Fibroblast of lung (primary cell): ENCODE results near the gene OPN3. TPM values are rescaled to one million over a fixed set of nuclear protein-coding genes. Genes with fewer than 3 reads are reported as not detected.
A peak's percentile ranks its signal among the peaks of the same experiment; 100 is the strongest.

Experiments
- DNase-seq, 2 donors: peaks; one replicate each; pipeline versions ENCODE4 v3.0.0 to v3.0.0-alpha.2; 2010; ENCODE audit warnings: low read depth in 2 of 2
- H2AFZ ChIP-seq: 2 replicates; pipeline ENCODE4 v1.5.1; 2012; ENCODE audit warnings: low read length, control low read depth, inconsistent platforms
- H3K27ac ChIP-seq: 2 replicates; pipeline ENCODE4 v1.5.1; 2011; ENCODE audit warnings: low read length, control low read depth; ENCODE audit not compliant: insufficient read depth
- H3K27me3 ChIP-seq: 2 replicates; pipeline ENCODE4 v1.5.1; 2011; ENCODE audit warnings: mild to moderate bottlenecking, low read length; ENCODE audit not compliant: control insufficient read depth, insufficient read depth
- H3K36me3 ChIP-seq: 2 replicates; pipeline ENCODE4 v1.5.1; 2011; ENCODE audit warnings: low read length; ENCODE audit not compliant: control insufficient read depth, insufficient read depth
- H3K4me1 ChIP-seq: 2 replicates; pipeline ENCODE4 v1.5.1; 2011; ENCODE audit warnings: low read length; ENCODE audit not compliant: control insufficient read depth, insufficient read depth; ENCODE audit errors: extremely low read depth
- H3K4me2 ChIP-seq: 2 replicates; pipeline ENCODE4 v1.5.1; 2011; ENCODE audit warnings: low read length, control low read depth; ENCODE audit not compliant: insufficient read depth; ENCODE audit errors: extremely low read depth
- H3K4me3 ChIP-seq, 4 experiments: fragments of 200-600 bp in 1 of 4; sonication (generic) in 1 of 4; replicated peaks in 1 of 4; 2 replicates each; pipeline ENCODE4 v1.5.1; 2011 to 2016; ENCODE audit warnings: low read length in 4 of 4, low read depth in 3 of 4, mild to moderate bottlenecking in 3 of 4, control low read depth in 2 of 4, inconsistent platforms in 1 of 4, mixed read lengths in 1 of 4; ENCODE audit not compliant: insufficient read depth in 1 of 4; ENCODE audit errors: control extremely low read depth in 1 of 4
- H3K79me2 ChIP-seq: 2 replicates; pipeline ENCODE4 v1.5.1; 2012; ENCODE audit warnings: mild to moderate bottlenecking, low read length, inconsistent platforms; ENCODE audit not compliant: control insufficient read depth, insufficient read depth
- H3K9ac ChIP-seq: 2 replicates; pipeline ENCODE4 v1.5.1; 2011; ENCODE audit warnings: mild to moderate bottlenecking, low read length, control low read depth; ENCODE audit not compliant: insufficient read depth
- H3K9me3 ChIP-seq: 2 replicates; pipeline ENCODE4 v1.5.1; 2012; ENCODE audit warnings: low read depth, low read length; ENCODE audit not compliant: control insufficient read depth, insufficient read depth
- H4K20me1 ChIP-seq: 2 replicates; pipeline ENCODE4 v1.5.1; 2011; ENCODE audit warnings: low read length; ENCODE audit not compliant: control insufficient read depth, insufficient read depth; ENCODE audit errors: extremely low read depth
- EZH2 ChIP-seq: IDR thresholded peaks from 2 replicates; pipeline ENCODE4 v1.5.1; 2012; ENCODE audit warnings: low read length, control low read depth, mild to moderate bottlenecking; ENCODE audit errors: missing control alignments
- polyA plus RNA-seq, 2 donors: library from polyadenylated mRNA; depleted of rRNA in 1 of 2; stranded (reverse) in 1 of 2; unstranded in 1 of 2; fragments of >200 nt; gene quantifications; 2 replicates each; pipeline ENCODE4 v1.2.1, GENCODE V29; 2011 to 2012; ENCODE audit warnings: missing spikeins in 1 of 2
- total RNA-seq: library from RNA; depleted of rRNA; stranded (reverse); fragments of >200 nt; gene quantifications from 2 replicates; pipeline ENCODE4 v1.2.1, GENCODE V29; 2014
- TF ChIP-seq, protein P1 (sequence below), 2 donors: IDR thresholded peaks in 1 of 2; conservative IDR thresholded peaks in 1 of 2; 1 replicate in 1 of 2; 2 replicates in 1 of 2; pipeline ENCODE4 v1.5.1; 2011 to 2012; ENCODE audit warnings: low read length in 2 of 2, control low read depth in 1 of 2, inconsistent platforms in 1 of 2, low read depth in 1 of 2, mild to moderate bottlenecking in 1 of 2

The OPN3 gene
- total and polyA plus RNA-seq, 2 donors (not counting 1 experiment from before 2014, with no cell fraction given) = 32.5 to 58.9 TPM

DNA sequence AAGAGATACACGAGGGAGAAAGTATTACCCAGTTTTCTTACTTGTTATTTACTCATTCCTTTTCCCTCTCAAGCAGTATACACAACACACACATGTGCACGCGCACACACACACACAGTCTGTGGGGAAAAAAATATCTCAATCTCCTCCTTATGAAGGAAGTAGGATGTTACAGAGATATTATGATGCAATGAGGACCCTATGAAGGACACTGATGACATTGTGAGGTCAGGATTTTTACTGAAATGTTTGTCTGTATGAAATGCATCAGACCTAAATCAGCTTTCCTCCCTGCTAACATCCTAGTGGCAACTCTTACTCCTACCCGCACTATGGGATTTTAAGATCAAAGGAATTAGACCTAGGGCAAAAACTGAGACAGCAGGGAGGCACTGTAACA, 11.8 kb upstream of the OPN3 start, which contains the start of gene WDR64:
Gene WDR64, plus strand, starts transcription at position 270 of the 400 bp plus-strand sequence. CDS start 204 bp downstream, outside the sequence.
- no peak within 1 kb of the TSS for H3K27ac ChIP-seq
- H3K4me3 ChIP-seq = no peak within 1 kb of the TSS
- no peaks in the 10 kb centered on the region for H3K27me3 ChIP-seq
- H3K36me3 ChIP-seq = no peaks in the 10 kb centered on the region
- TF ChIP-seq, protein P1, sequence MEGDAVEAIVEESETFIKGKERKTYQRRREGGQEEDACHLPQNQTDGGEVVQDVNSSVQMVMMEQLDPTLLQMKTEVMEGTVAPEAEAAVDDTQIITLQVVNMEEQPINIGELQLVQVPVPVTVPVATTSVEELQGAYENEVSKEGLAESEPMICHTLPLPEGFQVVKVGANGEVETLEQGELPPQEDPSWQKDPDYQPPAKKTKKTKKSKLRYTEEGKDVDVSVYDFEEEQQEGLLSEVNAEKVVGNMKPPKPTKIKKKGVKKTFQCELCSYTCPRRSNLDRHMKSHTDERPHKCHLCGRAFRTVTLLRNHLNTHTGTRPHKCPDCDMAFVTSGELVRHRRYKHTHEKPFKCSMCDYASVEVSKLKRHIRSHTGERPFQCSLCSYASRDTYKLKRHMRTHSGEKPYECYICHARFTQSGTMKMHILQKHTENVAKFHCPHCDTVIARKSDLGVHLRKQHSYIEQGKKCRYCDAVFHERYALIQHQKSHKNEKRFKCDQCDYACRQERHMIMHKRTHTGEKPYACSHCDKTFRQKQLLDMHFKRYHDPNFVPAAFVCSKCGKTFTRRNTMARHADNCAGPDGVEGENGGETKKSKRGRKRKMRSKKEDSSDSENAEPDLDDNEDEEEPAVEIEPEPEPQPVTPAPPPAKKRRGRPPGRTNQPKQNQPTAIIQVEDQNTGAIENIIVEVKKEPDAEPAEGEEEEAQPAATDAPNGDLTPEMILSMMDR (conservative IDR thresholded peaks at IDR 0.05 in 1 of 2, IDR thresholded peaks at IDR 0.05 in 1 of 2; ENCODE audit: low read depth in 1 of 2, low read length in 2 of 2) = no peak
- TF ChIP-seq EZH2 = no peak
- no peaks in the 10 kb centered on the region for H4K20me1 ChIP-seq
- H3K9ac ChIP-seq = no peak within 1 kb of the TSS
- no peaks in the 10 kb centered on the region for H3K79me2 ChIP-seq
- H3K9me3 ChIP-seq = no peaks in the 10 kb centered on the region
- H3K4me1 ChIP-seq = no peaks in the 10 kb centered on the region
- no peak within 1 kb of the TSS for H3K4me2 ChIP-seq
- H2AFZ ChIP-seq = no peak within 1 kb of the TSS
- no peak for DNase-seq

DNA sequence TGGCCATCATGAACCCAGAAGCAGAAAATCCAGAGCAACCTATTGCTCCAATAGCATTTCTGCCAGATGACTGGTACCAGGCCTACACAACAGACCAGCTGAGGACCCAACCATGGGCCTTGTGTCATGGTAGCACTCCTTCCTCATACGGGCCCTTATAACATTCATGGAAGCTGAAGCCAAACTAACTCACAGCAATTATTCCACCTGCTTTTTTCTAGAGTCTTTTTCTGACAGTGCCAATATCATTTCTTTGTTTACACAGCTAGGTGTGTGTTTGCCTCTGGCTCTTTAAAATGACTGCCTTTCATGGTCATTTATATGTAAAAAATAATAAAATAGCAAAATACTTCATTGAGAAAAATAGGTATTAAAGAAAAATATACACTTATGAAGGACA, 8.0 kb upstream of the OPN3 start:
- no peak overlapping the region for H3K4me3 ChIP-seq
- H3K9me3 ChIP-seq = no peaks in the 10 kb centered on the region
- H3K27me3 ChIP-seq = no peaks in the 10 kb centered on the region
- no peak overlapping the region for H3K4me2 ChIP-seq
- no peak overlapping the region for H3K27ac ChIP-seq
- H3K79me2 ChIP-seq = no peaks in the 10 kb centered on the region
- no peak for TF ChIP-seq EZH2
- TF ChIP-seq, protein P1 (conservative IDR thresholded peaks at IDR 0.05 in 1 of 2, IDR thresholded peaks at IDR 0.05 in 1 of 2; ENCODE audit: low read depth in 1 of 2, low read length in 2 of 2) = no peak
- no peak overlapping the region for H2AFZ ChIP-seq
- H4K20me1 ChIP-seq = no peaks in the 10 kb centered on the region
- no peak for DNase-seq
- no peak overlapping the region for H3K9ac ChIP-seq
- no peaks in the 10 kb centered on the region for H3K4me1 ChIP-seq
- H3K36me3 ChIP-seq = no peaks in the 10 kb centered on the region

DNA sequence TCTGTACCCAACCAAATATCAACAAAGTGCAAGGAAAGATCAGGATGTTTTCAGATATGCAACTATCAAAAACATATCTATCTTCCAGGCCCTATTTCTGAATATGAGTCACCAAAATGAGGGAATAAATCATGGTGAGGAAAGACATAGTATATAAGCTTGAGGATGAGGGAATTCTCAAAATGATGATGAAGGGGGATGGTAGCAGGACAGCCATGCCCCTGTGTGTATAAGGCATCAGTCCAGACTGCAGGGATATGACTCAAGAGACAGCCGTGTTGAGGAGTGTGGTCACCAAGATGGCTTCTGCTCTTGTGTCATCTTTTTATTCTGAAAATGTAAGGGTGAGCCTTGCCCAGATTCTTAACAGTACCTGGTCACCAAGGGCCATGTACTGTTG, 7.5 kb upstream of the OPN3 start:
- peak in 1 of 2 donors; percentile 70 for DNase-seq

More for the DNA sequence above, 7.5 kb upstream of the OPN3 start:
- Histone ChIP-seq H2AFZ (no peak overlapping the region), H3K9me3 (no peaks in the 10 kb centered on the region), H3K36me3 (no peaks in the 10 kb centered on the region), H3K4me1 (no peaks in the 10 kb centered on the region), H3K79me2 (no peaks in the 10 kb centered on the region), H4K20me1 (no peaks in the 10 kb centered on the region), H3K27me3 (no peaks in the 10 kb centered on the region), H3K9ac (no peak overlapping the region), H3K4me3 (no peak overlapping the region), H3K27ac (no peak overlapping the region), H3K4me2 (no peak overlapping the region)
- TF ChIP-seq EZH2 = no peak
- TF ChIP-seq, protein P1 (conservative IDR thresholded peaks at IDR 0.05 in 1 of 2, IDR thresholded peaks at IDR 0.05 in 1 of 2; ENCODE audit: low read depth in 1 of 2, low read length in 2 of 2) = no peak
